ENCODE results near the gene NKIRAS1. TPM values are rescaled to one million over a fixed set of nuclear protein-coding genes. Genes with fewer than 3 reads are reported as not detected.
"Not testable (repeated sequence)": the region's sequence is repeated elsewhere in the genome, so short reads cannot be mapped to it uniquely, and the experiment has no call there.

NKIRAS1 gene
- total RNA-seq, 1 donor from 2014 or later: 8.5 TPM

- peak overlapping the region; percentile 100 for H3K4me3 Mint-ChIP-seq (ENCODE audit: low read depth)
- no peak for DNase-seq (ENCODE audit: low spot score, unreplicated experiment)
- H3K4me1 Mint-ChIP-seq (ENCODE audit: low read depth): peaks cover 46% of the 10 kb centered on the region
- no peaks in the 10 kb centered on the region for H3K27me3 Mint-ChIP-seq
- H3K36me3 Mint-ChIP-seq (ENCODE audit: insufficient read depth): peaks cover 31% of the 10 kb centered on the region
- no peak for TF ChIP-seq CTCF (IDR thresholded peaks at IDR 0.05; ENCODE audit: unreplicated experiment)
- peaks cover 3% of the 10 kb centered on the region for H3K9me3 Mint-ChIP-seq (ENCODE audit: low read depth)
- peak overlapping the region; percentile 100 for H3K27ac Mint-ChIP-seq
These were observed 1.2 kb downstream of the NKIRAS1 start for GRCh38 chr3:23915537-23916108.

GRCh38 chr3:23913873-23914743 is 2.7 kb downstream of the NKIRAS1 start:
- H3K4me1 Mint-ChIP-seq (ENCODE audit: low read depth): peaks cover 35% of the 10 kb centered on the region
- DNase-seq (ENCODE audit: low spot score, unreplicated experiment): no peak
- H3K36me3 Mint-ChIP-seq (ENCODE audit: insufficient read depth): peaks cover 24% of the 10 kb centered on the region
- TF ChIP-seq CTCF (IDR thresholded peaks at IDR 0.05; ENCODE audit: unreplicated experiment): no peak
- H3K27me3 Mint-ChIP-seq: no peaks in the 10 kb centered on the region
- H3K4me3 Mint-ChIP-seq (ENCODE audit: low read depth): peak overlapping the region; percentile 4
- H3K9me3 Mint-ChIP-seq (ENCODE audit: low read depth): peaks cover 3% of the 10 kb centered on the region
- no peak overlapping the region for H3K27ac Mint-ChIP-seq

GRCh38 chr3:23913182-23913581 is 3.6 kb downstream of the NKIRAS1 start:
- no peak overlapping the region for H3K4me3 Mint-ChIP-seq (ENCODE audit: low read depth)
- H3K4me1 Mint-ChIP-seq (ENCODE audit: low read depth): peaks cover 27% of the 10 kb centered on the region

GRCh38 chr3:23912335-23912734 is 4.5 kb downstream of the NKIRAS1 start:
- H3K27ac Mint-ChIP-seq; H3K4me3 Mint-ChIP-seq (ENCODE audit: low read depth); H3K27me3 Mint-ChIP-seq; DNase-seq (ENCODE audit: low spot score, unreplicated experiment); H3K9me3 Mint-ChIP-seq (ENCODE audit: low read depth); H3K36me3 Mint-ChIP-seq (ENCODE audit: insufficient read depth): not testable (repeated sequence)
- H3K4me1 Mint-ChIP-seq (ENCODE audit: low read depth): peaks cover 22% of the 10 kb centered on the region

More at GRCh38 chr3:23913182-23913581, 3.6 kb downstream of the NKIRAS1 start:
- Mint-ChIP-seq H3K9me3 (ENCODE audit: low read depth) (peaks cover 3% of the 10 kb centered on the region), H3K27ac (no peak overlapping the region), H3K27me3 (no peaks in the 10 kb centered on the region), H3K36me3 (ENCODE audit: insufficient read depth) (peaks cover 16% of the 10 kb centered on the region)
- no peak for TF ChIP-seq CTCF (IDR thresholded peaks at IDR 0.05; ENCODE audit: unreplicated experiment)
- DNase-seq (ENCODE audit: low spot score, unreplicated experiment): no peak

GRCh38 chr3:23911397-23911796 is 5.4 kb downstream of the NKIRAS1 start:
- H3K9me3 Mint-ChIP-seq (ENCODE audit: low read depth): peaks cover 3% of the 10 kb centered on the region
- H3K27ac Mint-ChIP-seq: no peak overlapping the region
- DNase-seq (ENCODE audit: low spot score, unreplicated experiment): no peak
- no peak overlapping the region for H3K4me3 Mint-ChIP-seq (ENCODE audit: low read depth)
- peaks cover 11% of the 10 kb centered on the region for H3K36me3 Mint-ChIP-seq (ENCODE audit: insufficient read depth)
- TF ChIP-seq CTCF (IDR thresholded peaks at IDR 0.05; ENCODE audit: unreplicated experiment): no peak
- peaks cover 22% of the 10 kb centered on the region for H3K4me1 Mint-ChIP-seq (ENCODE audit: low read depth)
- no peaks in the 10 kb centered on the region for H3K27me3 Mint-ChIP-seq
